T-cell (primary cell): ENCODE measurements around the gene RACGAP1. TPM values are rescaled to one million over a fixed set of nuclear protein-coding genes. Genes with fewer than 3 reads are reported as not detected.

ENCODE experiments used
- ATAC-seq, 4 experiments: fragments of 200-7000 bp in 3 of 4; fragments of 150-1000 bp in 1 of 4; cut with Tn5 transposase; replicated peaks in 1 of 4; 1 replicate in 3 of 4; 2 replicates in 1 of 4; pipeline ENCODE4 v1.10.0; 2021; ENCODE audit warnings: moderate library complexity in 3 of 4, mild to moderate bottlenecking in 2 of 4, moderate number of reproducible peaks in 1 of 4
- CTCF ChIA-PET, 2 donors: fragments of 300-600 bp; sonication (Branson Sonifier 250); formaldehyde crosslinking; loops; one replicate each; lab custom pipeline; 2022; ENCODE audit warnings: antibody characterized with exemption in 2 of 2; lab: Charles Lee
- POLR2A ChIA-PET, 2 donors: fragments of 300-600 bp; sonication (Branson Sonifier 250); formaldehyde crosslinking; loops; one replicate each; lab custom pipeline; 2022; ENCODE audit warnings: antibody characterized with exemption in 2 of 2; lab: Charles Lee
- DNase-seq, 35 experiments: peaks; one replicate each; pipeline versions ENCODE4 v3.0.0 to v3.0.0-alpha.2; 2013 to 2023
- H3K27ac ChIP-seq: one replicate; pipeline ENCODE4 v1.5.1; 2013; ENCODE audit warnings: low read length
- H3K27me3 ChIP-seq, 2 experiments: replicated peaks in 1 of 2; 1 replicate in 1 of 2; 2 replicates in 1 of 2; pipeline versions ENCODE4 v1.6.1 to v1.7.0; 2013; ENCODE audit warnings: low read length in 1 of 2, mixed read lengths in 1 of 2; ENCODE audit not compliant: control insufficient read depth in 2 of 2, insufficient read depth in 2 of 2; ENCODE audit errors: extremely low read depth in 1 of 2
- H3K36me3 ChIP-seq, 2 donors: 1 replicate in 1 of 2; 2 replicates in 1 of 2; pipeline versions ENCODE4 v1.6.1 to v1.7.0; 2013; ENCODE audit warnings: low read length in 1 of 2; ENCODE audit not compliant: control insufficient read depth in 2 of 2, insufficient read depth in 1 of 2; ENCODE audit errors: extremely low read depth in 1 of 2
- H3K4me1 ChIP-seq, 2 experiments: 1 replicate in 1 of 2; 2 replicates in 1 of 2; pipeline versions ENCODE4 v1.6.1 to v1.7.0; 2013; ENCODE audit warnings: low read length in 2 of 2, mixed read lengths in 1 of 2; ENCODE audit not compliant: insufficient read depth in 2 of 2, control insufficient read depth in 1 of 2; ENCODE audit errors: extremely low read depth in 1 of 2
- H3K4me3 ChIP-seq, 2 donors: 1 replicate in 1 of 2; 2 replicates in 1 of 2; pipeline versions ENCODE4 v1.5.1 to v1.7.0; 2013; ENCODE audit warnings: mild to moderate bottlenecking in 2 of 2, low read length in 1 of 2, moderate library complexity in 1 of 2; ENCODE audit not compliant: control insufficient read depth in 1 of 2; ENCODE audit errors: extremely low read depth in 1 of 2
- H3K9me3 ChIP-seq: 2 replicates; pipeline ENCODE4 v1.7.0; 2013
- H3K27ac Mint-ChIP-seq, 2 donors: one replicate each; pipeline ENCODE4 v1.8.0; 2020 to 2021; ENCODE audit warnings: mild to moderate bottlenecking in 2 of 2, mixed read lengths in 2 of 2
- H3K27me3 Mint-ChIP-seq, 2 donors: one replicate each; pipeline ENCODE4 v1.8.0; 2021 to 2022; ENCODE audit warnings: mixed read lengths in 2 of 2
- H3K36me3 Mint-ChIP-seq: one replicate; pipeline ENCODE4 v1.8.0; 2021; ENCODE audit warnings: mixed read lengths
- H3K4me1 Mint-ChIP-seq, 3 donors: one replicate each; pipeline ENCODE4 v1.8.0; 2020 to 2022; ENCODE audit warnings: mixed read lengths in 3 of 3, mild to moderate bottlenecking in 1 of 3
- H3K4me3 Mint-ChIP-seq, 3 donors: one replicate each; pipeline ENCODE4 v1.8.0; 2020 to 2022; ENCODE audit warnings: mild to moderate bottlenecking in 3 of 3, mixed read lengths in 3 of 3, moderate library complexity in 3 of 3
- H3K9me3 Mint-ChIP-seq, 3 donors: one replicate each; pipeline ENCODE4 v1.8.0; 2020 to 2022; ENCODE audit warnings: mixed read lengths in 3 of 3
- WGBS: methylation state at CpG from one replicate; pipeline ENCODE4 v1.1.5; 2013; ENCODE audit warnings: missing lambda C conversion rate; ENCODE audit not compliant: insufficient coverage; 5-methylcytosine and 5-hydroxymethylcytosine counted together
- total RNA-seq, 35 experiments: library from RNA in 6 of 35; stranded (reverse) in 6 of 35; fragments of 120-200 nt in 1 of 35; gene quantifications; one replicate each; pipeline versions ENCODE4 v1.2.1 to v1.2.4 and lab custom pipeline; 2013 to 2026

The RACGAP1 gene
- total RNA-seq, 5 donors from 2014 or later (not counting 1 experiment from before 2014, with no cell fraction given): 5.5 to 14.8 (median 13.9) TPM

DNA sequence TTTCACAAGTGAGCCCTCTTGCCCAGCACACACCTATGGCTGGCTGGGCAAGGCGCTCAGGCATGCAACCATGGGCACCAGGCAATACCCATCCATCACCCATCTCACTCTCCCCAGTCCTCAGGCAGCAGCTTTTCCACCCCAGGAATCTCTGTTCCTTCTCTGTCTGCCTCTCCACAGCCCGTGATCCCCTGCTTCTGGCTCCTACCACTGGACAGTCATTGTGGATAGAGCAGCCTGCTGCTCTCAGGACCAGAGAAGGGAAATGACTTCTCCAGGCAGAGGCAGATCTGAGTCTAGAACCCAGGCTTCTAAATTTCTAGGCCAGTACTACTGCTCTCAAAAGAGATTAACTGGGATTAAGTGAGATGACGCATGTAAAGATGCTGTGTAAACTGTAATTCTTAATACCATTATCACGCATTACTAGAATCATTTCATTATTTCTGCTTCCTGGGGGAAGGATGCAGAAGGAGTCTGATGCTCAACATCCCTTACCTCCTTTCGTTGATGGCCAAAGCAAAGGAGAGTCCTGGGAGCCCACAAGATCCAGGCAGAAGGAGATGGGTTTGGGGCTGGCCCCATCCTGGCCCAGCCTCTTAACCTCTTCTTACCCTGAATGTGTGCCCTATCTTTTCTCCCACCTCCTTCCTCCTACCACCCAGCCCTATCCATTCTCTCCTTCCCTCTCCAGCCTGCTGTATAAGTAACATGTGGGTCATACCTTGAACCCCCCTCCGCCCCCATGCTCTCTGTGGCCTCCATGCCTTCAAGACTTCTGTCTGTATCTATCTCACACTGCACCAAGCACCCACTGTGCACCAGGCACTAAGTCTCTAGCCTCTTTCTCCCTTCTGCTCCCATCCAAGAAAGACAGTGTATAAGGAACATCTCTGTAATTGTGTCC lies 68.4 kb downstream of the RACGAP1 start:
- CTCF ChIA-PET: interaction anchor here in 1 of 2 donors (1.0 kb wide), 1 partner anchor 12 kb away, joined by 4 read pairs; no protein-coding TSS in a partner anchor
- 58% methylated on average over 2 of the region's 6 CpGs for WGBS
- ATAC-seq: no peak

DNA sequence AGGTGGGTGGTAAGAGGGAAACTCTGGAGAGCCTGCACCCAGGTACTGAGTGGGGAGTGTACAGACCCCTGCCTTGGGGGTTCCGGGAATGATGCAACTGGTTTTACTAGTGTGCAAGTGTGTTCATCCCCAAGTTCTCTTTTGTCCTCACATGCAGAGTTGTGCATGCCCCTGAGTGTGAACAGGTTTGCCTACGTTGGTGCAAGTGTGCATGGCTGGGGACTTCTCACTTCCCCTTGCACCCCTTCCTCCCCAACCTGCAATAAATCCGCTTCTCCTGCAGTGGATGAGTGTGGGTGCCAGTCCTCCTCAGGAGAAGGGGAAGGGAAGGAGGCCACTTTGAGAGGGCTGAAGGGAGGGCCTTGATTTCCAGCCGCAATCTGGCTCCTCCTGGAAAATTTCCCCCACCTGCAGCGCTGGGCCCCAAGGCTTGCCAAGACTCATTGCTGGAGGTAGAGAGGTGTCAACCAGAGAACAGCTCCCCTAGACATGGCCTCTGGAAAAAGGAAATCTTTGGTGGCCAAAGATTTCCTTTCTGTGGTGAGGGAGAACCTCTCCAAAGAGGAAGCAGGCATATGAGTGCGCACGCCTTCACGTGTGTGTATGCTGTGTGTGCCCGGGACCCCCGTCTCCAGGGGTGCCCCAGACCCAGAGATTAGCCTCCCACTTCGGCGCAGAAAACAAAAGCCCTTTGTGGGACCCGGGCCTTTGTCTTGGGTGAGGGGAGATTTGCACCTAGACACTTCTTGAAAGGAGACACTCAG lies 69.2 kb downstream of the RACGAP1 start:
- no peak overlapping the region for H3K27ac Mint-ChIP-seq

More for the DNA sequence above, 68.4 kb downstream of the RACGAP1 start:
- H3K9me3 ChIP-seq: no peaks in the 10 kb centered on the region
- H3K36me3 ChIP-seq: no peaks in the 10 kb centered on the region
- no peak overlapping the region for H3K4me3 ChIP-seq
- POLR2A ChIA-PET: no interaction called here
- H3K4me1 ChIP-seq: peaks cover 0 to 4% of the 10 kb centered on the region in 2 experiments
- peaks cover 5 to 11% (median 9%) of the 10 kb centered on the region in 3 donors for H3K4me1 Mint-ChIP-seq
- H3K27ac ChIP-seq: no peak overlapping the region
- no peak overlapping the region for H3K27ac Mint-ChIP-seq
- H3K27me3 Mint-ChIP-seq: peaks cover 59 to 76% of the 10 kb centered on the region in 2 donors
- H3K36me3 Mint-ChIP-seq: no peaks in the 10 kb centered on the region
- H3K27me3 ChIP-seq: peaks cover 18 to 83% of the 10 kb centered on the region in 2 experiments
- DNase-seq: no peak
- H3K4me3 Mint-ChIP-seq: no peak overlapping the region
- H3K9me3 Mint-ChIP-seq: no peaks in the 10 kb centered on the region

DNA sequence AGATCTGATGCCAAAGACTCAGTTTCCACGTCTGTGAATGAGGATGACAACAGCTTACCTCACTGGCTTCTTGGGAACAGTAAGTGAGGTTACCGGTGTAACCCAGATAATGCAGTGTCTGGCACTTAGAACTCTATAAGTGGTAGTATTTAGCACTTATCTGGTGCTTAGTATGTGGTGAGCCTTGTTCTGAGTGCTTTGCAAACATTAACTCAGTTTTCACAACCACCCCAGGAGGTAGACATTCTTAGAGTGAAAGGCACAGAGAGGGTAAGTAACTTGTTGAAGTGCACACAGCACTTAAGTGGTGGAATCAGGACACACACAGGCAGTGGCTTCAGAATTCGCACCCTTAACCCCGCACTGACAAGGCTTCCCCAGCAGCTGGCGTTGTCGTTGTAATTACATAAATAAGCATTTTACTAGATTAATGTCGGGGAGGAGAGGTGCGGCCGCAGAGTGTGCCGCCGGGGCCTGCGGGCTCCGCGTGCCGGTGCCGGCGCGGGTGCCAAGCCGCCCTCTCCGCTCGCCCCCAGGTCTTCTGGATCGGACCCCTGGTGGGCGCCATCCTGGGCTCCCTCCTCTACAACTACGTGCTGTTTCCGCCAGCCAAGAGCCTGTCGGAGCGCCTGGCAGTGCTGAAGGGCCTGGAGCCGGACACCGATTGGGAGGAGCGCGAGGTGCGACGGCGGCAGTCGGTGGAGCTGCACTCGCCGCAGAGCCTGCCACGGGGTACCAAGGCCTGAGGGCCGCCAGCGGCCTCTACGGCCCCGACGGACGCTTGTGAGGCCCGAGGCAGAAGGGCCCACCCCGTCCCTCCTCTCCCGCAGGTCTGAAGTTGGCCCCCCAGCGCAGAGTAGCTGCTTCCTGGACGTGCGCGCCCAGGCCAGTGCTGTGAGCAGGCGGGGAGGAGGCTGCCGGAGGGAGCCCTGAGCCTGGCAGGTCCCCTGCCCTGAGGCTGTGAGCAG lies 70.1 kb downstream of the RACGAP1 start:
- no peak overlapping the region for H3K27ac ChIP-seq
- H3K4me1 ChIP-seq: no peaks in the 10 kb centered on the region
- peaks cover 51 to 75% of the 10 kb centered on the region in 2 donors for H3K27me3 Mint-ChIP-seq
- no peak overlapping the region for H3K27ac Mint-ChIP-seq
- H3K27me3 ChIP-seq: peaks cover 17 to 89% of the 10 kb centered on the region in 2 experiments
- 17% methylated on average over 45 of the region's 53 CpGs for WGBS
- no peaks in the 10 kb centered on the region for H3K9me3 Mint-ChIP-seq
- H3K36me3 Mint-ChIP-seq: no peaks in the 10 kb centered on the region
- no peak overlapping the region for H3K4me3 Mint-ChIP-seq
- POLR2A ChIA-PET: no interaction called here
- CTCF ChIA-PET: no interaction called here
- ATAC-seq (peak in 2 of 4 experiments; percentile 12 to 13), DNase-seq (no peak)
- H3K36me3 ChIP-seq: no peaks in the 10 kb centered on the region
- no peaks in the 10 kb centered on the region for H3K9me3 ChIP-seq
- H3K4me3 ChIP-seq: no peak overlapping the region
- peaks cover 0 to 4% (median 1%) of the 10 kb centered on the region in 3 donors for H3K4me1 Mint-ChIP-seq

More for the DNA sequence above, 69.2 kb downstream of the RACGAP1 start:
- Histone ChIP-seq H3K27me3 (peaks cover 18 to 88% of the 10 kb centered on the region in 2 experiments), H3K9me3 (no peaks in the 10 kb centered on the region), H3K36me3 (no peaks in the 10 kb centered on the region), H3K27ac (no peak overlapping the region), H3K4me1 (peaks cover 0 to 4% of the 10 kb centered on the region in 2 experiments), H3K4me3 (no peak overlapping the region)
- POLR2A ChIA-PET: no interaction called here
- Mint-ChIP-seq H3K27me3 (peaks cover 59 to 78% of the 10 kb centered on the region in 2 donors), H3K4me3 (no peak overlapping the region), H3K9me3 (no peaks in the 10 kb centered on the region), H3K36me3 (no peaks in the 10 kb centered on the region), H3K4me1 (peaks cover 5 to 11% (median 9%) of the 10 kb centered on the region in 3 donors)
- DNase-seq (no peak), ATAC-seq (no peak)
- CTCF ChIA-PET: no interaction called here
- WGBS: 0% methylated on average over 1 of the region's 13 CpGs

DNA sequence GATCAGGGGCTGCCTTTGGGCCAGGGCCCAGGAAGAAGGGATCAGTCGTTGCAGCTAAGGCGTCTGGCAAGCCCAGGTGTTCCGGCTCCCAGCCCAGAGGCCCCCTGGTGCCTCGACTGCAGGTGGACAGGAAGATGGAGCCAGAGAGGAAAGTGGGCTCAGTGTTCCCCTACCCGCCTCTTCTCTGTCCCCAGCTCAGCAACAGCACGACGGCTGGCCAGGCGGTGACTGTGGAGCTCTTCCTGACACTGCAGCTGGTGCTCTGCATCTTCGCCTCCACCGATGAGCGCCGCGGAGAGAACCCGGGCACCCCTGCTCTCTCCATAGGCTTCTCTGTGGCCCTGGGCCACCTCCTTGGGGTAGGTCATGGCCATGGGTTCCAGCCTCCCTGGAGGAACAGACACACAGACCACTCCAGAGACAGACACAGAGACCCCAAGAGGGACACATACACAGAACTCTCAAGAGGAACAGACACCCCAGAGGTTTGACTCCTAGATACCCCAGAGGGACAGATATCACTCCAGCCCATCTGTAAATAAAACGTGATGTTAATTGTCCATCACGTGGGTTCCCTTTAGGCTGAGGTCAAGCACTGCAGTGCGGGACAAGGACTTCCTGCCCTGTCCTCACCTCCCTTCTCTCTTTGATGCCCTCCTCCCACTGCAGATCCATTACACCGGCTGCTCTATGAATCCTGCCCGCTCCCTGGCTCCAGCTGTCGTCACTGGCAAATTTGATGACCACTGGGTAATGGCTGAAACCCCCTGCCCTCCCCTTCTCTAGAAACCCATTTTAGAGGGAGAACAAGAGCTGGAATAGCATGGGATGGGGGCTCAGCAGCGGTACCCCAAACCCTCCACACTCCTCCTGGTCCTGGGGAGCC lies 71.1 kb downstream of the RACGAP1 start:
- no peaks in the 10 kb centered on the region for H3K36me3 ChIP-seq
- peaks cover 0 to 3% (median 0%) of the 10 kb centered on the region in 3 donors for H3K4me1 Mint-ChIP-seq
- H3K9me3 Mint-ChIP-seq: no peaks in the 10 kb centered on the region
- WGBS: 63% methylated on average over 12 of the region's 21 CpGs
- no peaks in the 10 kb centered on the region for H3K4me1 ChIP-seq
- H3K27me3 ChIP-seq: peaks cover 15 to 88% of the 10 kb centered on the region in 2 experiments
- H3K27ac ChIP-seq: no peak overlapping the region
- H3K27ac Mint-ChIP-seq: no peak overlapping the region
- H3K4me3 ChIP-seq: no peak overlapping the region
- ATAC-seq (no peak), DNase-seq (no peak)
- no peaks in the 10 kb centered on the region for H3K9me3 ChIP-seq
- peaks cover 42 to 73% of the 10 kb centered on the region in 2 donors for H3K27me3 Mint-ChIP-seq
- H3K36me3 Mint-ChIP-seq: no peaks in the 10 kb centered on the region
- ChIA-PET POLR2A (no interaction called here), CTCF (interaction anchor here (0.5 to 1.0 kb wide), 3 partner anchors 9 to 840 kb away, joined by 3 to 6 read pairs (median 4); no protein-coding TSS in a partner anchor)
- no peak overlapping the region for H3K4me3 Mint-ChIP-seq

DNA sequence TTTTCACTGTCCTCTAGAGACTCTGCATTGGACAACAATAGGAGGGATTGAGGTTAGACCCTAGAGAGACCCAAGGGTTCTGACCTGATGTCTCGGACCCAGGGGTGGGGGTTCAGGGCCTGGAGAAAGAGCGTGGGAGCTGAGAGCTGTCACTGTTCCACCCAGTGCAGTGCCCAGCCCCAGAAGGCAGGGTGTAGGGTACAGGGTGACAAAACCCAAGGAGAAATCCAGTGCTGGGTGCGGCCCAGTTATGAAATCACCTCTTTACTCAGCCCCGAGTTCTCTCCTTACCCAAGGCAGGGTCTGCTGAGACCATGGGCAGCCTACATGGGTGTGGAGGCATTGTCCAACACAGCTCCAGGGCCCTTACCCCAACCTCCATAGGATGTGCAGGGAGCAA lies 72.1 kb downstream of the RACGAP1 start:
- H3K27ac ChIP-seq: no peak overlapping the region
- ChIA-PET CTCF (interaction anchor here in 1 of 2 donors (0.5 kb wide), 1 partner anchor 583 kb away, joined by 4 read pairs; no protein-coding TSS in a partner anchor), POLR2A (no interaction called here)
- no peak overlapping the region for H3K4me3 Mint-ChIP-seq
- H3K27me3 ChIP-seq: peaks cover 10 to 85% of the 10 kb centered on the region in 2 experiments
- ATAC-seq (no peak), DNase-seq (no peak)
- no peaks in the 10 kb centered on the region for H3K36me3 Mint-ChIP-seq
- H3K4me1 ChIP-seq: no peaks in the 10 kb centered on the region
- 78% methylated on average over 3 of the region's 4 CpGs for WGBS
- peaks cover 0 to 3% (median 0%) of the 10 kb centered on the region in 3 donors for H3K4me1 Mint-ChIP-seq
- H3K9me3 Mint-ChIP-seq: no peaks in the 10 kb centered on the region
- peaks cover 33 to 64% of the 10 kb centered on the region in 2 donors for H3K27me3 Mint-ChIP-seq
- H3K4me3 ChIP-seq: no peak overlapping the region
- no peak overlapping the region for H3K27ac Mint-ChIP-seq
- H3K9me3 ChIP-seq: no peaks in the 10 kb centered on the region
- H3K36me3 ChIP-seq: no peaks in the 10 kb centered on the region
